Mesothelial cell of epicardium (in vitro differentiated cells): ENCODE data around the gene MITD1. TPM values are rescaled to one million over a fixed set of nuclear protein-coding genes. Genes with fewer than 3 reads are reported as not detected.

Experiments
- DNase-seq, 2 experiments: peaks; one replicate each; pipeline ENCODE4 v3.0.0; 2021; ENCODE audit warnings: low spot score in 2 of 2; ENCODE audit not compliant: unreplicated experiment in 2 of 2
- H3K27ac Mint-ChIP-seq: 2 replicates; pipeline ENCODE4 v1.8.0; 2021; ENCODE audit warnings: mixed read lengths
- H3K27me3 Mint-ChIP-seq: 2 replicates; pipeline ENCODE4 v1.8.0; 2021; ENCODE audit warnings: low read depth, mixed read lengths
- H3K36me3 Mint-ChIP-seq: 2 replicates; pipeline ENCODE4 v1.8.0; 2021; ENCODE audit warnings: mixed read lengths
- H3K4me1 Mint-ChIP-seq: 2 replicates; pipeline ENCODE4 v1.8.0; 2021; ENCODE audit warnings: mixed read lengths
- H3K4me3 Mint-ChIP-seq: 2 replicates; pipeline ENCODE4 v1.8.0; 2021; ENCODE audit warnings: mild to moderate bottlenecking, moderate library complexity, mixed read lengths
- H3K9me3 Mint-ChIP-seq: 2 replicates; pipeline ENCODE4 v1.8.0; 2021; ENCODE audit warnings: mixed read lengths
- total RNA-seq: library from RNA; stranded (reverse); gene quantifications from 3 replicates; pipeline ENCODE4 v1.2.1, GENCODE V29; 2021
- TF ChIP-seq, protein P1 (sequence below): fragments of 200-600 bp; sonication (generic); IDR thresholded peaks from one replicate; pipeline ENCODE4 v1.5.0; 2021; ENCODE audit warnings: antibody characterized with exemption; ENCODE audit not compliant: unreplicated experiment

MITD1 gene
- 31.5 to 34.4 TPM (median 32.2 TPM) in 3 replicates for total RNA-seq

DNA sequence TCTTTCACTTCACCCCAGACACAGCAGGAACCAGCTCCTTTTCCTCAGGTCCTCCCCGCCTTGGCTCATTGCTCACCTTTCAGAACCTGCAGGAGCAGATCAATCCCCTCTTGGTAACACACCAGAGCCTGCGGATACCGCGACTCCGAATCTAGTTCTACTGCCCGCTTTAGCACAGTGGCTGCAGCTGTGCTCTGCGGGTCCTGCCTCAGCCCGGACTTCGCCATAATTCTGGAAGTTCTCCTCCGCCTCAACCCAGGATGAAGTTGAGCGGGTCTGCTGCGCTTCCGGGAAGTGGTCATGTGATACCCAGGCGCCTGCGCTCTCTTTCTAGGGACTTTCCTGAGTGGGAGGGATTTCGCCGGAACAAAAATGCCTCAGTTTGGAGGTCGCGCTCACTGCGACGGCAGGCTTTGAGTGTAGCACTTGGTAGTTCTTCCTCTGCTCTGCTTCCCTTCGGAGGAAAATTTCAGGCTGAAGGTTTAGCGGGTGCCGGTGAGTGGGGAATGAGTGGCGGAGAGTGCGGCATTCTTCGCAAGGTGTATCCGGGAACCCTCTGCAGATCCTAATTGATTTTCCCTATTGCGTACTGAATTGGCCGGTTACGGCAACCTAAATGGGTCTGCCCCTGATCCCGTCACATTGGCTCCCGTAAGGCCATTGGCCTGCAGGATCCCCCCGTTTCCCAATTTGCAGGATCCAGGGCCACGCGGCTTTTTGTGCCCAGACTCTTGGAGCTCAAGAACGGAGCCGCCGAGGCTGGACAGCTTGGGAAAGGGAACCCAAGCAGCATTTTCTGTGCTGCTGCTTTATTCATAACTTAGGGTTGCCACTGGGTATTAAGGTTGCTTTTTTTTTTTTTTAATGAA lies at the start of gene MITD1, which contains the start of gene MRPL30:
TSS of gene MITD1 (minus strand) at position 304 of the 869 bp plus-strand sequence. CDS start at position 227, 77 bp downstream.
TSS of gene MRPL30 (plus strand) at position 430 of the 869 bp plus-strand sequence. CDS start 5,020 bp downstream, outside the sequence.
- DNase-seq, result peak; percentile 76 to 92
- no peaks in the 10 kb centered on the region for H3K27me3 Mint-ChIP-seq
- no peaks in the 10 kb centered on the region for H3K9me3 Mint-ChIP-seq
- peak within 1 kb of the TSS; percentile 99 for H3K27ac Mint-ChIP-seq
- peaks cover 30% of the 10 kb centered on the region for H3K4me1 Mint-ChIP-seq
- H3K36me3 Mint-ChIP-seq, result no peaks in the 10 kb centered on the region
- TF ChIP-seq, protein P1, sequence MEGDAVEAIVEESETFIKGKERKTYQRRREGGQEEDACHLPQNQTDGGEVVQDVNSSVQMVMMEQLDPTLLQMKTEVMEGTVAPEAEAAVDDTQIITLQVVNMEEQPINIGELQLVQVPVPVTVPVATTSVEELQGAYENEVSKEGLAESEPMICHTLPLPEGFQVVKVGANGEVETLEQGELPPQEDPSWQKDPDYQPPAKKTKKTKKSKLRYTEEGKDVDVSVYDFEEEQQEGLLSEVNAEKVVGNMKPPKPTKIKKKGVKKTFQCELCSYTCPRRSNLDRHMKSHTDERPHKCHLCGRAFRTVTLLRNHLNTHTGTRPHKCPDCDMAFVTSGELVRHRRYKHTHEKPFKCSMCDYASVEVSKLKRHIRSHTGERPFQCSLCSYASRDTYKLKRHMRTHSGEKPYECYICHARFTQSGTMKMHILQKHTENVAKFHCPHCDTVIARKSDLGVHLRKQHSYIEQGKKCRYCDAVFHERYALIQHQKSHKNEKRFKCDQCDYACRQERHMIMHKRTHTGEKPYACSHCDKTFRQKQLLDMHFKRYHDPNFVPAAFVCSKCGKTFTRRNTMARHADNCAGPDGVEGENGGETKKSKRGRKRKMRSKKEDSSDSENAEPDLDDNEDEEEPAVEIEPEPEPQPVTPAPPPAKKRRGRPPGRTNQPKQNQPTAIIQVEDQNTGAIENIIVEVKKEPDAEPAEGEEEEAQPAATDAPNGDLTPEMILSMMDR, result no peak
- H3K4me3 Mint-ChIP-seq, result peak within 1 kb of the TSS; percentile 99

GRCh38 chr2:99217929-99218501 lies 37.2 kb upstream of the MITD1 start:
- peaks cover 4% of the 10 kb centered on the region for H3K9me3 Mint-ChIP-seq
- H3K4me3 Mint-ChIP-seq, result no peak overlapping the region
- no peaks in the 10 kb centered on the region for H3K4me1 Mint-ChIP-seq
- TF ChIP-seq, protein P1, result no peak
- peaks cover 3% of the 10 kb centered on the region for H3K36me3 Mint-ChIP-seq
- no peak overlapping the region for H3K27ac Mint-ChIP-seq
- H3K27me3 Mint-ChIP-seq, result no peaks in the 10 kb centered on the region
- no peak for DNase-seq

GRCh38 chr2:99216096-99216495 lies 35.2 kb upstream of the MITD1 start:
- Mint-ChIP-seq H3K36me3 (peaks cover 3% of the 10 kb centered on the region), H3K27me3 (no peaks in the 10 kb centered on the region), H3K4me1 (no peaks in the 10 kb centered on the region), H3K27ac (no peak overlapping the region), H3K4me3 (no peak overlapping the region), H3K9me3 (peaks cover 4% of the 10 kb centered on the region)
- TF ChIP-seq, protein P1, result no peak
- no peak for DNase-seq

- Mint-ChIP-seq H3K4me1 (no peaks in the 10 kb centered on the region), H3K27ac (no peak overlapping the region), H3K9me3 (peaks cover 63% of the 10 kb centered on the region), H3K4me3 (no peak overlapping the region), H3K27me3 (no peaks in the 10 kb centered on the region), H3K36me3 (peaks cover 41% of the 10 kb centered on the region)
- TF ChIP-seq, protein P1, result no peak
- DNase-seq, result no peak
Observed at GRCh38 chr2:99205491-99205890, 24.6 kb upstream of the MITD1 start.

DNA sequence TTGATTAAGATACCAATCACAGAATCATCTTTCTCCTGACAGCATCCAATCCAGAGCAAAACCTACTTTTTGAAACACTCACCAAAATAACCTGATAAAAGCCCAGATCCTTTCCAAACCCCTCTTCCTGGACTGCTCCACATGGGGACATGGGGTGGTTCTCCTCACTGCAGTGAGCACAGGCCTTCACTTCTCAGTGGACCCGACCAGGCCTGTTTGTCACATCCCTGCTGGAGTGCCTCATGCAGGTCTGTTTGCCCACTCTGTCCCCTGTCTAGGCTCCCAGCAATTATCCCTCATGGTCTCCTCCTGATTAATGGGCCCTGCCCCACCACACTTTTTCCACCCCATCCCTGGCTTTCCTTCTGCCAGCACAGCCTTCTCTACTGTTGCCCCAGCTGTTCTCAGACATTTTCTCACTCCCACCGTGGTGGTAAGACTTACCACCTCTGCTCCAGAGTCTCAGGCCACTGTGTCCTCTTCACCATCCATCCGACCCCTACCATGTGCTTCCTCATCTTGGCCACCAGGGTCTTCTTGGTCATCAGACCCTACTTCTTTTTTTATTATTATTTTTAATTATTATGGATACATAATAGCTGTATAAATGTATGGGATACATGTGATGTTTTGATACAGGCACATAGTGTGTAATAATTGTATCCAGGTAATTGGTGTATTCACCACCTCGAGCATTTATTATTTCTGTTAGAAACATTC lies 21.3 kb upstream of the MITD1 start:
- Mint-ChIP-seq H3K27ac (no peak overlapping the region), H3K9me3 (peaks cover 35% of the 10 kb centered on the region), H3K27me3 (no peaks in the 10 kb centered on the region), H3K36me3 (peaks cover 22% of the 10 kb centered on the region), H3K4me3 (no peak overlapping the region), H3K4me1 (peaks cover 4% of the 10 kb centered on the region)
- DNase-seq, result no peak
- TF ChIP-seq, protein P1, result peak; percentile 65
